H1 (cell line): ENCODE data around the gene MARCKS. TPM values are rescaled to one million over a fixed set of nuclear protein-coding genes. Genes with fewer than 3 reads are reported as not detected.

Experiments used
- CTCF ChIA-PET: fragments of 300-600 bp; sonication (Branson Sonifier 250); formaldehyde crosslinking; loops from one replicate; lab custom pipeline; 2021; ENCODE audit not compliant: partially characterized antibody; lab: Charles Lee
- POLR2A ChIA-PET: fragments of 300-600 bp; sonication (Branson Sonifier 250); formaldehyde crosslinking; loops from one replicate; lab custom pipeline; 2021; ENCODE audit warnings: inconsistent platforms; ENCODE audit not compliant: partially characterized antibody; lab: Charles Lee
- DNase-seq, 2 experiments: peaks; one replicate each; pipeline versions ENCODE4 v3.0.0 to v3.0.0-alpha.2; 2010 to 2022; ENCODE audit warnings: low spot score in 2 of 2, low read depth in 1 of 2, mixed read lengths in 1 of 2
- FAIRE-seq: peaks from 2 replicates; lab custom pipeline; 2011; peaks lifted over from hg19 to GRCh38; lab: Jason Lieb, UNC
- H2AFZ ChIP-seq: 2 replicates; pipeline ENCODE4 v1.8.1; 2012; ENCODE audit warnings: low read length, inconsistent platforms
- H2AK5ac ChIP-seq: 2 replicates; pipeline ENCODE4 v1.6.1; 2013; ENCODE audit warnings: low read depth, low read length
- H2BK120ac ChIP-seq: replicated peaks from 2 replicates; pipeline ENCODE3; 2013; ENCODE audit warnings: low read depth, low read length, inconsistent platforms
- H2BK12ac ChIP-seq: 2 replicates; pipeline ENCODE4 v1.6.1; 2013; ENCODE audit warnings: low read depth, low read length
- H2BK15ac ChIP-seq: 2 replicates; pipeline ENCODE4 v1.6.1; 2013; ENCODE audit warnings: low read length
- H2BK20ac ChIP-seq: 2 replicates; pipeline ENCODE4 v1.6.1; 2013; ENCODE audit warnings: low read length
- H2BK5ac ChIP-seq: 2 replicates; pipeline ENCODE4 v1.6.1; 2013; ENCODE audit warnings: low read depth, low read length
- H3K14ac ChIP-seq: 2 replicates; pipeline ENCODE4 v1.6.1; 2013; ENCODE audit warnings: inconsistent platforms; ENCODE audit not compliant: insufficient read length
- H3K18ac ChIP-seq: 2 replicates; pipeline ENCODE4 v1.6.1; 2013; ENCODE audit warnings: low read length; ENCODE audit errors: extremely low read depth
- H3K23ac ChIP-seq: 2 replicates; pipeline ENCODE4 v1.6.1; 2013; ENCODE audit warnings: inconsistent platforms; ENCODE audit not compliant: insufficient read length
- H3K23me2 ChIP-seq: 2 replicates; pipeline ENCODE4 v1.6.1; 2013; ENCODE audit warnings: low read depth, low read length
- H3K27ac ChIP-seq: 2 replicates; pipeline ENCODE4 v1.6.1; 2011; ENCODE audit warnings: low read depth, low read length, inconsistent platforms
- H3K27me3 ChIP-seq, 4 experiments: replicated peaks in 1 of 4; 1 replicate in 1 of 4; 2 replicates in 3 of 4; pipeline versions ENCODE4 v1.6.1 to v1.8.1; 2011 to 2013; ENCODE audit warnings: low read length in 3 of 4, mild to moderate bottlenecking in 3 of 4, inconsistent platforms in 2 of 4, mixed read lengths in 2 of 4, moderate library complexity in 1 of 4; ENCODE audit not compliant: control insufficient read depth in 3 of 4, insufficient read depth in 3 of 4; ENCODE audit errors: extremely low read depth in 1 of 4
- H3K36me3 ChIP-seq, 4 experiments: 2 replicates each; pipeline versions ENCODE4 v1.6.1 to v1.8.1; 2011 to 2013; ENCODE audit warnings: mild to moderate bottlenecking in 4 of 4, low read length in 3 of 4, moderate library complexity in 2 of 4, control low read depth in 1 of 4, inconsistent platforms in 1 of 4; ENCODE audit not compliant: insufficient read depth in 4 of 4, control insufficient read depth in 2 of 4
- H3K4ac ChIP-seq: replicated peaks from 2 replicates; pipeline ENCODE3; 2013; ENCODE audit warnings: low read length, low read depth, mixed read lengths, inconsistent platforms; ENCODE audit not compliant: insufficient read length
- H3K4me1 ChIP-seq, 4 experiments: replicated peaks in 1 of 4; 1 replicate in 1 of 4; 2 replicates in 3 of 4; pipeline versions ENCODE4 v1.6.1 to v1.8.1; 2011 to 2013; ENCODE audit warnings: low read length in 3 of 4, inconsistent platforms in 2 of 4, mixed read lengths in 1 of 4; ENCODE audit not compliant: insufficient read depth in 4 of 4, control insufficient read depth in 3 of 4
- H3K4me2 ChIP-seq, 2 experiments: 2 replicates each; pipeline versions ENCODE4 v1.6.1 to v1.8.1; 2011 to 2013; ENCODE audit warnings: low read depth in 2 of 2, low read length in 2 of 2, control low read depth in 1 of 2, inconsistent platforms in 1 of 2, mild to moderate bottlenecking in 1 of 2; ENCODE audit not compliant: insufficient read depth in 1 of 2
- H3K4me3 ChIP-seq, 4 experiments: fragments of 200-600, 300-600 bp in 1 of 4; sonication (generic), shearing (Covaris generic), sonication (Bioruptor Twin) in 1 of 4; 2 replicates each; pipeline versions ENCODE4 v1.5.1 to v1.8.1; 2011 to 2016; ENCODE audit warnings: low read length in 4 of 4, low read depth in 3 of 4, control low read depth in 2 of 4, inconsistent platforms in 2 of 4, mild to moderate bottlenecking in 2 of 4, mixed read lengths in 1 of 4, moderate library complexity in 1 of 4; ENCODE audit not compliant: insufficient read depth in 2 of 4; ENCODE audit errors: extremely low read depth in 1 of 4
- H3K56ac ChIP-seq: replicated peaks from 2 replicates; pipeline ENCODE3; 2013; ENCODE audit warnings: low read depth, mild to moderate bottlenecking, mixed read lengths, low read length, inconsistent platforms; ENCODE audit not compliant: insufficient read length
- H3K79me1 ChIP-seq: 2 replicates; pipeline ENCODE4 v1.6.1; 2013; ENCODE audit warnings: low read depth, low read length, control low read depth
- H3K79me2 ChIP-seq, 2 experiments: 2 replicates each; pipeline versions ENCODE4 v1.6.1 to v1.8.1; 2012 to 2013; ENCODE audit warnings: low read length in 2 of 2, mild to moderate bottlenecking in 2 of 2, inconsistent platforms in 1 of 2; ENCODE audit not compliant: insufficient read depth in 2 of 2, control insufficient read depth in 1 of 2
- H3K9ac ChIP-seq, 4 experiments: replicated peaks in 1 of 4; 1 replicate in 1 of 4; 2 replicates in 3 of 4; pipeline versions ENCODE4 v1.6.1 to v1.8.1; 2011 to 2013; ENCODE audit warnings: low read depth in 3 of 4, low read length in 3 of 4, control low read depth in 2 of 4, mild to moderate bottlenecking in 2 of 4, moderate library complexity in 2 of 4, inconsistent platforms in 1 of 4; ENCODE audit errors: extremely low read depth in 1 of 4
- H3K9me3 ChIP-seq, 2 experiments: 2 replicates each; pipeline versions ENCODE4 v1.6.1 to v1.8.1; 2012 to 2013; ENCODE audit warnings: mild to moderate bottlenecking in 2 of 2, moderate library complexity in 2 of 2, control low read depth in 1 of 2, inconsistent platforms in 1 of 2, low read depth in 1 of 2, low read length in 1 of 2, mixed read lengths in 1 of 2; ENCODE audit not compliant: insufficient read depth in 2 of 2
- H4K20me1 ChIP-seq, 2 experiments: replicated peaks in 1 of 2; 2 replicates each; pipeline versions ENCODE3 to v1.8.1; 2011 to 2013; ENCODE audit warnings: inconsistent platforms in 2 of 2, low read length in 2 of 2, mild to moderate bottlenecking in 1 of 2; ENCODE audit not compliant: insufficient read depth in 2 of 2, control insufficient read depth in 1 of 2
- H4K5ac ChIP-seq: 2 replicates; pipeline ENCODE4 v1.6.1; 2013; ENCODE audit warnings: low read length, low read depth, mixed read lengths, inconsistent platforms; ENCODE audit not compliant: insufficient read length
- H4K8ac ChIP-seq: 2 replicates; pipeline ENCODE4 v1.8.0; 2013; ENCODE audit warnings: mild to moderate bottlenecking, moderate library complexity, low read length, inconsistent platforms; ENCODE audit not compliant: insufficient read depth; ENCODE audit errors: extremely low read depth
- H4K91ac ChIP-seq: replicated peaks from 2 replicates; pipeline ENCODE3; 2013; ENCODE audit warnings: low read length, mixed read lengths, inconsistent platforms; ENCODE audit not compliant: insufficient read length
- CHD1 ChIP-seq: IDR thresholded peaks from 2 replicates; pipeline ENCODE4 v1.6.1; 2012; ENCODE audit warnings: low read depth, low read length, improper control_type of control experiment
- EZH2 ChIP-seq: fragments of 200-600 bp; sonication (generic); IDR thresholded peaks from 2 replicates; pipeline ENCODE4 v1.7.1; 2012; ENCODE audit warnings: low read depth, mild to moderate bottlenecking, moderate library complexity, low read length, inconsistent platforms; ENCODE audit not compliant: severe bottlenecking
- MAFK ChIP-seq: IDR thresholded peaks from 2 replicates; pipeline ENCODE4 v1.6.1; 2012; ENCODE audit warnings: low read depth, mild to moderate bottlenecking, improper control_type of control experiment, low read length
- PHF8 ChIP-seq: fragments of 200-600 bp; sonication (generic); conservative IDR thresholded peaks from 2 replicates; pipeline ENCODE4 v1.7.1; 2012; ENCODE audit warnings: low read depth, mild to moderate bottlenecking, inconsistent platforms, low read length, moderate library complexity
- SAP30 ChIP-seq: fragments of 300-600 bp; sonication (generic); IDR thresholded peaks from 2 replicates; pipeline ENCODE4 v1.7.1; 2012; ENCODE audit warnings: low read length, moderate library complexity, mild to moderate bottlenecking, inconsistent platforms; ENCODE audit not compliant: insufficient read depth, insufficient replicate concordance
- SIX5 ChIP-seq: IDR thresholded peaks from 2 replicates; pipeline ENCODE4 v1.6.1; 2011; ENCODE audit warnings: mild to moderate bottlenecking, low read depth, low read length
- ZNF274 ChIP-seq: IDR thresholded peaks from 2 replicates; pipeline ENCODE4 v1.7.0; 2012; ENCODE audit warnings: low read length, borderline replicate concordance; ENCODE audit errors: extremely low read depth
- WGBS, 2 experiments: shearing (Covaris generic) in 1 of 2; methylation state at CpG; one replicate each; pipeline versions ENCODE4 v1.1.6 to v1.1.7; 2013 to 2015; ENCODE audit warnings: low lambda C conversion rate in 2 of 2, mixed read lengths in 2 of 2, inconsistent platforms in 1 of 2, low coverage in 1 of 2, missing lambda C conversion rate in 1 of 2; ENCODE audit not compliant: insufficient replicate concordance in 2 of 2, insufficient coverage in 1 of 2, insufficient read length in 1 of 2; ENCODE audit errors: extremely low coverage in 1 of 2, missing lambda C conversion rate in 1 of 2; 5-methylcytosine and 5-hydroxymethylcytosine counted together
- polyA plus RNA-seq, 7 experiments: library from polyadenylated mRNA; depleted of rRNA in 3 of 7; stranded (reverse) in 5 of 7; unstranded in 2 of 7; fragments of >200 nt in 5 of 7; fragments of 200-250 nt in 2 of 7; gene quantifications; 1 replicate in 5 of 7; 2 replicates in 1 of 7; 4 replicates in 1 of 7; pipeline versions ENCODE4 v1.2.1 to v1.2.3, GENCODE V29; 2011 to 2013; ENCODE audit warnings: missing spikeins in 2 of 7, mixed read lengths in 2 of 7
- total RNA-seq: library from RNA; stranded (reverse); fragmentation: NEBNext Ultra II Directional; extraction: Animal tissue kit (Norgen Biotek cat#: 25700); gene quantifications from 2 replicates; pipeline ENCODE4 v1.2.1, GENCODE V29; 2021
- TF ChIP-seq, protein P1 (sequence below): IDR thresholded peaks from 2 replicates; pipeline ENCODE4 v1.6.1; 2011; ENCODE audit warnings: low read depth, mild to moderate bottlenecking, low read length; ENCODE audit not compliant: insufficient read depth
- TF ChIP-seq, protein P2 (sequence below): IDR thresholded peaks from 2 replicates; pipeline ENCODE4 v1.6.1; 2012; ENCODE audit warnings: low read length, inconsistent platforms

Gene MARCKS
- total and polyA plus RNA-seq, 2 of the 8 experiments (the other 6 are each of a cell fraction or from before 2014, with no cell fraction given) = 26.6 to 111 TPM

DNA sequence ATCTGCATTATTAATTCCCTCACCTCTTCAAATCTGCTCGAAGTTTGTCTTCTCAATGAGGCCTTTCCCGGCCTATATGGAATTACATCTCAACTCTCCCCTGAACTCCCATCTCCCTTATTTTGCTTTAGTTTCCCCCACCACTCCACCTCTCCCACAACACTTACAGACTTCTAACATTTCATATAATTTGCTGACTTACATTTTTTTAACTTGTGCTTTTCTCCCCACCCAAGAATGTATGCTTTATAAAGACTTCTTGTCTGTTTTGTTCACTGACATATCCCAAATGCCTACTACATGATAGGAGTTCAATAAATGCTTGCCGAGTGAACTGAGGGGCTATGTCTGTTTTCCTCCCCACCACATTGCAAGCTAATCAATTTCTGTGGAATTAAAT, 3.9 kb upstream of the MARCKS start:
- H2BK5ac ChIP-seq = no peak overlapping the region
- CTCF ChIA-PET = interaction anchor here (0.9 kb wide), 1 partner anchor 18 kb away, joined by 3 read pairs; no protein-coding TSS in a partner anchor
- FAIRE-seq = no peak

More for the DNA sequence above, 3.9 kb upstream of the MARCKS start:
- no peak overlapping the region for H4K91ac ChIP-seq
- TF ChIP-seq PHF8 (no peak), SAP30 (no peak), ZNF274 (no peak), MAFK (no peak), SIX5 (no peak), CHD1 (no peak), EZH2 (no peak)
- TF ChIP-seq, protein P1, sequence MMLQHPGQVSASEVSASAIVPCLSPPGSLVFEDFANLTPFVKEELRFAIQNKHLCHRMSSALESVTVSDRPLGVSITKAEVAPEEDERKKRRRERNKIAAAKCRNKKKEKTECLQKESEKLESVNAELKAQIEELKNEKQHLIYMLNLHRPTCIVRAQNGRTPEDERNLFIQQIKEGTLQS = no peak
- TF ChIP-seq, protein P2, sequence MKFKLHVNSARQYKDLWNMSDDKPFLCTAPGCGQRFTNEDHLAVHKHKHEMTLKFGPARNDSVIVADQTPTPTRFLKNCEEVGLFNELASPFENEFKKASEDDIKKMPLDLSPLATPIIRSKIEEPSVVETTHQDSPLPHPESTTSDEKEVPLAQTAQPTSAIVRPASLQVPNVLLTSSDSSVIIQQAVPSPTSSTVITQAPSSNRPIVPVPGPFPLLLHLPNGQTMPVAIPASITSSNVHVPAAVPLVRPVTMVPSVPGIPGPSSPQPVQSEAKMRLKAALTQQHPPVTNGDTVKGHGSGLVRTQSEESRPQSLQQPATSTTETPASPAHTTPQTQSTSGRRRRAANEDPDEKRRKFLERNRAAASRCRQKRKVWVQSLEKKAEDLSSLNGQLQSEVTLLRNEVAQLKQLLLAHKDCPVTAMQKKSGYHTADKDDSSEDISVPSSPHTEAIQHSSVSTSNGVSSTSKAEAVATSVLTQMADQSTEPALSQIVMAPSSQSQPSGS = no peak
- TF ChIP-seq, all 59 proteins: peak for 0
- POLR2A ChIA-PET = no interaction called here
- peaks cover 18% of the 10 kb centered on the region for H3K23me2 ChIP-seq
- H3K27me3 ChIP-seq = peaks cover 6 to 29% (median 15%) of the 10 kb centered on the region in 4 experiments; a peak in 6 of 7 replicates
- no peak overlapping the region for H4K5ac ChIP-seq
- H3K23ac ChIP-seq = no peak overlapping the region
- no peaks in the 10 kb centered on the region for H4K20me1 ChIP-seq
- H3K4me2 ChIP-seq = no peak overlapping the region
- H3K27ac ChIP-seq = no peak overlapping the region
- H3K9ac ChIP-seq = no peak overlapping the region
- no peak overlapping the region for H2BK12ac ChIP-seq
- no peaks in the 10 kb centered on the region for H3K36me3 ChIP-seq
- H3K79me1 ChIP-seq = no peaks in the 10 kb centered on the region
- no peak overlapping the region for H4K8ac ChIP-seq
- H2AFZ ChIP-seq = no peak overlapping the region
- H3K56ac ChIP-seq = no peak overlapping the region
- no peaks in the 10 kb centered on the region for H3K9me3 ChIP-seq
- no peak overlapping the region for H3K4ac ChIP-seq
- H3K14ac ChIP-seq = no peak overlapping the region
- no peak overlapping the region for H2BK20ac ChIP-seq
- H2BK15ac ChIP-seq = no peak overlapping the region
- H3K18ac ChIP-seq = no peak overlapping the region
- no peak overlapping the region for H3K4me3 ChIP-seq
- 85% methylated on average over 3 of the region's 3 CpGs; no CpG with 5 or more reads in 1 of the 2 experiments for WGBS, 2 experiments
- no peak overlapping the region for H2AK5ac ChIP-seq
- H3K79me2 ChIP-seq = peaks cover 0 to 11% of the 10 kb centered on the region in 2 experiments; a peak in 2 of 4 replicates
- peaks cover 4 to 7% (median 6%) of the 10 kb centered on the region in 4 experiments; a peak in 4 of 7 replicates for H3K4me1 ChIP-seq
- no peak overlapping the region for H2BK120ac ChIP-seq
- no peak for DNase-seq
